ELR (cell line): ENCODE measurements around the gene TOMM70.
"Not testable (repeated sequence)": the region's sequence is repeated elsewhere in the genome, so short reads cannot be mapped to it uniquely, and the experiment has no call there.

Experiments used
- DNase-seq: peaks from one replicate; pipeline ENCODE4 v3.0.0-alpha.2; 2015; ENCODE audit warnings: low read depth

Gene TOMM70

DNA sequence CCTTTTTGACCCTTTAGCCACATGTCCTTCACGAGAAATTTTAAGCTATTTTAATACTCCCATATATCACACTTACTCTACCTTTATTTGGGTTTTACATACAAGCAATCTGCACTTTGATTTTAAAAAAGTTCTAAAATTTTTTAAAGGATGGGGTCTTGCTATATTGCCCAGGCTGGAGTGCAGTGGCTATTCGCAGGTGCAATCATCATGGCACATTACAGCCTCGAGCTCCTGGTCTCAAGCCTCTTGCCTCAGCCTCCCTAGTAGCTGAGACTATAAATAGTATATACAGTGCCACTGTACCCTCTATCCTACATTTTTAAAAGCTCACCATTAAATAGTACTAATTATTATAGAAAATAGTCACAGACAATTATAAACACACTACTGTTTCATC is 36.5 kb downstream of the TOMM70 start:
- DNase-seq: no peak

DNA sequence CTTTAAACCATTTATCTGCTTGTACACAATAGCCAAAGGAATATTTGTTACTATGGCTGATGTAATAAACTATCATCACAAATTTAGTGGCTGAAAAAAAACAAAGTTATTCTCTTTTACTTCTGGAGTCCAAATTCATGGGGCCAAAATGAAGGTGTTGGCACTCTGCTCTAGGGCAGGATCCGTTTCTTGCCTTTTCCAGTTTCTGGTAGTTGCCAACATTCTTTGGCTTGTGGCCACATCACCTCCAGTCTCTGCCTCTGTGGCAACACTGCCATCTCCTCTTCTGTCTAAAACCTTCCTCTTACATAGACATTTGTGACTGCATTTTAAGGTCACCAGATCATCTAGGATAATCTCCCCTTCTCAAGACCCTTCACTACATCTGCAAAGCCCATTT is 39.0 kb downstream of the TOMM70 start:
- no peak for DNase-seq

DNA sequence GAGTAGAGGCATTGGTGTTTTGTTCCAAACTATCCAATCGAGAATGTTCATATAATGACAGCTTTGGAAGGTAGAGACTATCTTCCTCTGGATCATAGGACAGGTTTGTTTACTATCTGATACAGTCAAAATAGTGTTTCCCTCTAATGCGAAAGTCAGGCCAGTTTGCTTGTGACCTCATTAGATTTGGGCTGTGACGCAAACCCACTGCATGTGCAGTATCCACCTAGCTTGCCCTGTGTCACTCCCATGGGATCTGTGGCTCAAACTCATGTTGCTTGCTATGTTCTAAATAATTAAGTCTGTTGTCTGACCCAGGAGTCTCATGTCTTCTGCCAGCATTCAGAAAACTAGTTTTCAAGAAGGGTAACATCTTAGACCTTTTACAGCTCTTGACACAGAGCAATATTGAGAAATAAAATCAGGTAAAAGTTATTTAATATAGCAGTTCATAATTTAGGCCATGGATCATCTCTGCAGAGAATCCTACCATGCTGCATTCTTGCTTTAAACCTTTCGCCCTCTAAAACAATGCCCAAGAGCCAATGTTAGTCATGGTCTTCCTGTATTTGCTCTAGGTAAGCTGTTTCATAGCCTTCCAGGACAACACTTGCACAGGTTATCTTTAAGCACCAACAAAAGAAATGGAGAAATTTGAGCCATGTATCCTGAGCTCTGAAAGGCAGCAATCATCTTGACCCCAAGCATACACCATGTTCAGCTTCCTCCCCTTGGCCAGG is 40.0 kb downstream of the TOMM70 start:
- no peak for DNase-seq

DNA sequence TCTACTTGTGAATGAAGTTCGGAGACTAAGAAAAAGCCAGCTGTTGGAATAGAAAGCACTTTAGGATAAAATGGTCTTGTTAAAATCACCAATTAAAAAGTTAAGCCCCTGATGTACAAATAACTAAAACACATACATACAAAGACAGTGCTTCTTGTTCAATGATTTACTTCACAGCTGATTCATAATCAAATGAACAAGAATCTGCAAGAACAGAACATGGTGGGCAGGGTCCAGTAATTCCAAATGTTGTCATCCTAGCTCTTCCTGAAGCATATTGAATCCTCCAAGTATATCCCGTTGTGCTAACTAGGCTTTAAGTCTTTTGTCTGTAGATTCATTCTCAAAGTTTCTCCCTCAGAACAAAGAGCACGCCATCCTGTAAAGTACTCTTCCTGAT is 41.9 kb downstream of the TOMM70 start:
- DNase-seq: no peak

DNA sequence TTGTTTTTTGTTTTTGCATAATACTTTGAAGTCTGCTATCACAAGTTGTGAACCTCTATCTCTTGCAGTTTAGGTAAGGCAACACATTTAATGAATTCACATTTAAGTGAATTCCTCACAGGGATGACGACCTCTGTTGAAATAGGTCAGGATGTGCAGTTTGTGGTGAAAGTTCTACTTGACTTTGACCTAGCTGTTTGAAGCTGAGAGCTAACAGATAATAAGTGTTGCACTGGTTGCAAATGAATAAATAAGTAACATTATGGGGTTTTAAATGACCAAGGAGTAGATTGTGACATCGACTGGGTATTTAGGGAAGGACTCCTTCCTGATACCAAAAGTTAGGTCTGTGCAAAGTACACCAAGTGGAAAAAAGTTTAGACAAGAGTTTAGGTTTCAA is 42.5 kb downstream of the TOMM70 start:
- DNase-seq: no peak

DNA sequence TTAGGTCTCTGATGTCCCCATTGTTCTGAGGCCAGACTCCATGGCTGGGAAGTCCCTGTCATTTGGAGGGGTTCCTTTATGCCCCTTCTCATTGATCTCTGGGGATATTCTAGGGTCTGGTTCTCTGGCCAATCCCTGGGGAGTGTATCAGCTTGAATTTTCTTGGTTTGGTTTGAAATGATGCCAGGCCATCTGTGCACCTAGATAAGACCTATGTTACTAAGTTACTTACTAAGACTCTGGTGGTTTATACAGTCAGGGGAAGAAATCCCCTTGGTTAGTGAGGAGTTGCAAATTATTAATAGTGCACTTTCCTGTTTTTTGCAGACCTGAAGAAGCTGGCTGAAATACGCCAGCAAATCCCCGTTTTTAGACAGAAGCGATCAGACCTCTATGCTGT is 46.0 kb downstream of the TOMM70 start:
- no peak for DNase-seq

DNA sequence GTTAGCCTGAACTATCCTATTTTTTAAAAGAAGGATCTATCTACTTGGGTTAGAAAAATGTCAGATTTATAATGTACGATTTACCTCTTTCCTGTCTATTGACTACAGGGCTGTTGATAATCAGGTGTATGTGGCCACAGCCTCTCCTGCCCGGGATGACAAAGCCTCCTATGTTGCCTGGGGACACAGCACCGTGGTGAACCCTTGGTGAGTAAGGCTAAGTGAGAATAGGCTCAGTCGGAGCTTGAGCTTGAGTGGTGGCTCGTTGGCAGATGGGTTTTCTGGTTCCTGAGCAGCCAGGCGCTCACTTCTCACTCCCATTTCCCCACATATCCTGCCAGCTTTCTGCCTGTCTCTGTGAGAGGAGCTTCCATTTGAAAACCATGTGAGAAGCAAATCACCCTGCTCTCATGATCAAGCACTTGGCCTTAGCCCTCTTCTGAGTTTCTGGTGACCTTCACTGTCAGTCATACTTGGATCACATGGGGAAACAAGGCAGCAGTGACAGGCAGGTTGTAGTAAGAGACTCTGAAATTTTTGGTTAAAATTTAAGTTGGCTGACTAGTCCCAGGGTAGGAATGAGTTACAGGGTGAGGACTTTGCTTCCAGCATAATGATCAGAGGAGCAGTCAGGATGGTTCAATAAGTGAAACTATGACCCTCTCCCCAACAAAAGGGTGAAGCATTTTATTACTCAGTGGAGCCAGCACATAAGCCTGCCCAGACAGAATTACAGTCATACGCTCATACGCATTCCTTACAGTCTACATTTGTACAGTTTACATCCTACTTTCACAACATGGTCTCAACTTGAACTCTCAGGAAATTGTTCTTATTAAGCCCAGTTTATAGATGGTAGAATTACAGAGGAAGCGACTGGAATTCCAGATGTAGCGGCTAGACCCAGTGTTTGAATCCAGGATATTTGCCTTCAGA is 48.3 kb downstream of the TOMM70 start:
- DNase-seq: no peak

DNA sequence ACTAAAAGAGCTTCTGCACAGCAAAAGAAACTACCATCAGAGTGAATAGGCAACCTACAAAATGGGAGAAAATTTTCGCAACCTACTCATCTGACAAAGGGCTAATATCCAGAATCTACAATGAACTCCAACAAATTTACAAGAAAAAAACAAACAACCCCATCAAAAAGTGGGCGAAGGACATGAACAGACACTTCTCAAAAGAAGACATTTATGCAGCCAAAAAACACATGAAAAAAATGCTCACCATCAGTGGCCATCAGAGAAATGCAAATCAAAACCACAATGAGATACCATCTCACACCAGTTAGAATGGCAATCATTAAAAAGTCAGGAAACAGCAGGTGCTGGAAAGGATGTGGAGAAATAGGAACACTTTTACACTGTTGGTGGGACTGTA is 49.1 kb downstream of the TOMM70 start:
- not testable (repeated sequence) for DNase-seq

DNA sequence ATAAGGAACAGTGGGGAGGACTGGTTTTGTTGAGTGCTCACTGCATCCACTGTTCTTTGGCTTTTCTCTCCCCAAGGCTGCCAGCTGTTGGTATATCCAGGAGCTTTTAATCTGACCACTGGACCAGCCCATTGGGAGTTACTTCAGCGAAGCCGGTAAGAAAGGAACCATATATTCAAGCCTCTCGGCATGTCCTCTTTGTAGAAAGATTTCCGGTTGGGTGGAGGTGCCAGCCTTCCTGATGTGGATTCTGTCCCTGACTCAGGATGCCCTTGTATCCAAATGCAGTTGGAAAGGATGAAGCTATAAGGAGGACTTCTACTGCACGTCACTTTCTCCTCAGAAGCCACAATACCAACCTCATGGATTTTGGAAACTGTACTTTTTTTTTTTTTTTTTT is 52.2 kb downstream of the TOMM70 start:
- DNase-seq: no peak

DNA sequence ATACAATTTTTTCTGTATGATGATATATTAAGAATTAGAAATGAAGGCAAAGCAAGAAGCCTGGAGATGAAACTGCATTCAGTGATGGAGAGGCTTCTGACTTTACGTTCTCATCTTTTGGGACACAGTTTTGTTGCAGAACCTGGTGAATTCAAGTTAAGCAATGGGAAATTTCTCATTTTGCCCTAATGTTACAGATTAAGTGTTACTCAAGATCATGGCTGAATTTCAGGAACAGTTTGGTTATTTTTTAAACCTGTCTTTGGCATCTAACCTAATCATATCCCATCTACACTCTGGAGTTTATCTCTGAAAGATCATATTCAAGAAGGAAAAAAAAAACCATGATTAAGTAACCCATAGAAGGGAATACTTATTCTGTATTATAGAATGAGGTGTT is 60.4 kb downstream of the TOMM70 start:
- no peak for DNase-seq

DNA sequence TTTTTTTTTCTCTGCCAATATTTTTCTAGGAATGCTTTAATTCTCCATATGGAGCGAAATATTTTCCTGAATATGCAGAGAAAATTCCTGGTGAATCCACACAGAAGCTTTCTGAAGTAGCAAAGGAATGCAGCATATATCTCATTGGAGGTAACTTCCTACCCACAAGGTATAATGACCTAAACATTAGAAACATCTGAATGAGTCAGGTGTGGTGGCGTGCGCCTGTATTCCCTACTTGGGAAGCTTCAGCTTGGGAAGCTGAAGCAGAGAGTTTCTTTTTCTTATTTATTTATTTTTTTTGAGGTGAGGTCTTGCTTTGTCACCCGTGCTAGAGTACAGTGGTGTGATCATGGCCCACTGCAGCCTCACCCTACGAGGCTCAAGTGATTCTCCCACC is 61.1 kb downstream of the TOMM70 start:
- DNase-seq: no peak

DNA sequence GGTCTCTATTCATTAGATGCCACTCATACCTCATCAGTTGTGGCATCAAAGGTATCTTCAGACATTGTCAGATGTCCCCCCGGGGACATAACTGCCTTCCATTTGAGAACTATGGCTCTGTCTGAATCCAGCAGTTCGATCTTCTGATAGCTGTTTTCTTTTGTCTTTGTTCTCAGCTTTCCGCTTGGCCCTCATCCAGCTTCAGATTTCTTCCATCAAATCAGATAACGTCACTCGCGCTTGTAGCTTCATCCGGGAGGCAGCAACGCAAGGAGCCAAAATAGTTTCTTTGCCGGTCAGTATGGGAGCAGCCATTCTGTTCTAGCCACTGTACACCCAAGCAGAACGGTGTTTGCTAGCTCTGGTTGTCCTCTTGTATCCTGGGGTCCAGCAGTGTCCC is 62.0 kb downstream of the TOMM70 start:
- no peak for DNase-seq

DNA sequence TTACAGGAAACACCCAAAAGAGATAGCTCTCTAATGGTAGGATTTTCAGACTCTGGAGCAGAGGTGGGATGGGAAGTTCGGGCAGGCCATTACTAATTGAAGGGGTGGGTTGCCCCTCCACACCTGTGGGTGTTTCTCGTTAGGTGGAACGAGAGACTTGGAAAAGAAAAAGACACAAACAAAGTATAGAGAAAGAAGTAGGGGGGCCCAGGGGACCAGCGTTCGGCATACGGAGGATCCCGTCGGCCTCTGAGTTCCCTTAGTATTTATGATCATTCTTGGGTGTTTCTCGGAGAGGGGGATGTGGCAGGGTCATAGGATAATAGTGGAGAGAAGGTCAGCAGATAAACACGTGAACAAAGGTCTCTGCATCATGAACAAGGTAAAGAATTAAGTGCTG is 64.7 kb downstream of the TOMM70 start:
- DNase-seq: not testable (repeated sequence)

DNA sequence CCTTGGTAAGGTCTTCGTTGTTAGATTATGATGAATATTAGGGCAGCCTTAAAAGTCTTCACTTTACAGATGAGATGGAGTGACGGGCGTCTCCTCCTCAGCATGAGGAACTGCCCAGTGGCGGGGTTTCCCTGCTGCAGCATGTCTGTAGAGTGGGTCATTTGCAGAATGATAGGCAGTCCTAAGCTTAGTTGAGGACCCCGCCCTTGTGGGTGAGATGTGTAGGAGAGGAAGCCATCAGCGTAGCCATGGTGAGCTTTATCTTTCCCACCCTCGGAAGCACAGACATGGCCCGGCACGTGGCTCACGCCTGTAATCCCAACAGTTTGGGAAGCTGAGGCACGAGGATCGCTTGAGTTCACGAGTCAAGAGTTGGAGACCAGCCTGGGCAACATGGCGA is 65.5 kb downstream of the TOMM70 start:
- peak; percentile 38 for DNase-seq

DNA sequence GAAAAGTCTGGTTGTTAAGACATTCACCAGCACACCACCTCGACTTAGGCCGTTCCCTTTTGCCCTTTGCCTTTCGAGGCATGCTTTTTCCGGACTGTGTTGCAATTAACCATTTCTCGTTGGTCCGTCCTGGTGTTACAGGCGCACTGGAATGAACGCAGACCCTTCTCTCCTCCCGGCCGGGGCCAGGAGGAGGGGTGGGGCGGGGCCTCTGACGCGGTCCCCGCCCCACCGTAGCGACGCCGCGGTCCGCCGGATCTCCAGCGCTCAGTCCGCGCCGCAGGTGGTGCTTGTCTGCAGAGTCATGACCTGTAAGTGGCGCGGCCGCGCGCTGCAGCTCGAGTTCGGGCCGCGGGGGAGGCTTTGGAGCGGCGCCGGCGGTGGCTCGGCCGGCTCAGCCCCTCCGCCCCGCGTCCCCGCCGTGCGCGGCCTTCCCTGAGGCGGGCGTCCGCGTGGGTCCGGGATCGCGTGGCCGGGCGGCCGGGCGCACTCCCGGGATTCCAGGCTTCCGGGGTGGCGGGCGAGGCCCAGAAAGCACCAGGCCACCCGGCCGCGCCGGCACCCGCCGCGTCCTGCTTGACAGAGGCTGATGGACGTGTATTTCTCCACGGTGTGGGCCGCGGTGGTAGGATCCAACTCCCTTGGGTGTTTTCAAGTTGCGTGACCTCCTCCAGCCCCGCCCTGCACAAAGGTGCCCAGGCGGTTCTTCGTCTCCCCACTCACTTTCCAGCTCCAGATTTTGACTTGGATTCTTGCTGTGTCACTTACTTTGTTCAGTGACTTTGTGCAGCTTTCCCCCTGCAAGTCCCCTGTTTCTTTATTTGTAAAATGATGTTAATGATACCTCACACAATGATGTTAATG is 66.2 kb downstream of the TOMM70 start, which contains the start of gene NIT2:
Gene NIT2, plus strand, starts transcription at position 270 of the 864 bp plus-strand sequence. Its CDS starts 35 bp downstream, at position 305.
- DNase-seq: peak; percentile 86

DNA sequence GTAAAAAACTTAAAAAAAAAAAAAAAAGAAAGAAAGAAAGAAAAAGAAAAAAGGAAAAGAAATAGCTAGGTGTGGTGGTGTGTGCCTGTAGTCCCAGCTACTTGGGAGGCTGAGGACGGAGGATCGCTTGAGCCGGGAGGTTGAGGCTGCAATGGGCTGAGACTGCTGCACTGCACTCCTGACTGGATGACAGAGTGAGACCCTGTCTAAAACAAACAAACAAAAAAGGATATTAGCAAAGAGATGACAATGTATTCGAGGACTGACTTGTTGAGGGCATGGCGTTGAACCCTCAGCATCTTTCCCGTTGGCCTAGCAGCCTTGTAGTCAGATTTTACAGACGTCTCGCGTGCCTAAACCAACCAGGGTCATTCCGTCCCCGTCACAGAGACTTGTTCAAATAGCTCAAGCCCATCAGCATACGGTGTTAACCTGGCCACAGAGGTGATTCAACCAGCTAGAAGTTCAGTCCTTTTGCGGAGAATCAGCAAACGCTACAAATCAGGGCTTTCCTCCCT is 66.9 kb downstream of the TOMM70 start:
- no peak for DNase-seq

DNA sequence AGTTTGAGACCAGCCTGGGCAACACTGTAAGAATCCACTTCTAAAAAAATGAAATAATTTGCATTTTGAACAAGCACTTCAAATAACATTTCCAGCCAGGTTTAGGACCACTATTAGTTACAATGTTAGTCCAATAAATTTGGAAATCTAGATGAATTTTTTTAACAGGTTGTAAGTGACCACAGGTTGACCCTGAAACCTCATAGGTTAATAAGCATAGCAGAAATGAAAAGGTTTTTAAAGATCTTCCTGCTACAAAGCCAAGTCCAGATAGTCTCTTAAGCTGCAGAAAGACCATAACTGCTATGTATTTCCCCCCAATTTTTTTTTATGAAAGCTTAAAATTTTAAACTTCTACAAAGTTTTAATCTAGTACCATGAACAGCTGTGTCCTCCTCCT is 67.8 kb downstream of the TOMM70 start:
- DNase-seq: no peak

DNA sequence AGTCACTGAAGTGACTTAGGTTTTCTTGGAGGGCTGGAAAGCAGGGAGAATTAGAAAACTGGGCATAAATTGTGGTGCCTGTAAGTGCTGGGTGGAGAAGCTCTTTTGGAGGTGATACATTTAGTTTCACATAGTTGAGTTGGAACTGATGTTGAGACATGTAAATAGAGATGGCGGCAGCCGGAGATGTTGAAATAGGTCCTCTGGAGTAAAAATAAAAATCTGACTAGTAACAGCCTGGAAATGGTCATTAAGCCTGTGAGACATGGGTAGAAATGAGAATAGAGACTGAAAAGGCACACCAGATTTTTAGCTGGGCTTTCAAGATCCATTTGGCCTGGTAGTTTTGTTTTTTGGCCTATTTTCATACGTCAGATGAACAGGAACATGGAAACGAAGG is 69.2 kb downstream of the TOMM70 start:
- no peak for DNase-seq

DNA sequence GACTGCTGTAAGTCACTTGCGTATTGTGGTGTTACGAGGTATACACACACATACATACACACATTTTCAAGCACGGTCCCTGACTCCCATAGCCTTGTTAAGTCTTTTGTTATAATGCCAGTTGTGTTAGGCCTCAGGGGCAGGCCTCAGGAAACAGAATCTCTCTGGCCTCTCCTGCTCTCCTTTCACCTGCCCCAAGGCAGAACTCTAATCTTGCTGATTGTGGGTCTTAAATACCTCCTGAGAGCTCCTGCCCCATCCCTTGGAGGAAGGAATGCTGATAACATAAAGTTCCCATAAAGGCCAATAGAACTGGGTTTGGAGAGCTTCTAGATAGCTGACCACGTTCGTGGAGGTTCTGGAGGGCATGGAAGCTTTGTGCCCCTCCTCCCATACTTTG is 70.2 kb downstream of the TOMM70 start:
- DNase-seq: no peak

DNA sequence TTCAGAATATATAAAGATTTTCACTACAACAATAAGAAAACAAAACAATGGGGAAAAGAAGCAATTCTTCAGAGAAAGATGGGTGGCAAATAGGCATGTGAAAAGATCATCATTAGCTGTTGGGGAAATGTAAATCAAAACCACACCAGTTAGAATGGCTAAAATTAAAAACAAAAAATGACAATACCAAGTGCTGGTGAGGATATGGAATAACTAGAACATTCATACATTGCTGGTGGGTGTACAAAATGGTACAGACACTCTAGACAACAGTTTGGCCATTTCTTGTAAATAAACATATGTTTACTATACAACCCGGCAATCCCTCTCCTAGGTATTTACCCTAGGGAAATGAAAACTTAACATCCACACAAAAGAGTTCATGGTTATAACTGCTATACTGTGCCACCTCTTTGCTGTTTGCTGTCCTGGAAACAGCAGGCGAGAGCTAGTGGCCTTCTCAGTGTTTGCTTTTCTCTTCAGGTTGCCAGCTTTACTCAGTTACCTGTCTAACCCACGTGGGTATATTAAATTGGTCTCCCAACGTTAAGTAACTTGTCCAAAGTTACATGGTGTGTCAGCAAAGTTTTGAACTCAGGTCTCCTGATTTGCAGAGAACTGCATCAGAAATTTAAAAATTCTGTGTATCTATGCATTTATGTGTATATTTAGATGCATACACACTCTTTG is 70.9 kb downstream of the TOMM70 start:
- DNase-seq: no peak

DNA sequence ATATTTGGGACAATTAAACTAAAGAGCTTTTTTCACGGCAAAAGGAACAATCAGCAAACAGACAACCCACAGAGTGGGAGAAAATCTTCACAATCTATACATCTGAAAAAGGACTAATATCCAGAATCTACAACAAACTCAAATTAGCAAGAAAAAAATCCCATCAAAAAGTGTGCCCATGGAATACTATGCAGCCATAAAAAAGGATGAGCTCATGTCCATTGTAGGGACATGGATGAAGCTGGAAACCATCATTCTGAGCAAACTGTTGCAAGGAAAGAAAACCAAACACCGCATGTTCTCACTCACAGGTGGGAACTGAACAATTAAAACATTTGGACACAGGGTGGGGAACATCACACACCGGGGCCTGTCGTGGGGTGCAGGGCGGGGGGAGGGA is 73.5 kb downstream of the TOMM70 start:
- not testable (repeated sequence) for DNase-seq
